Hepatocyte (in vitro differentiated cells): ENCODE data around the gene PMM1.

ENCODE experiments used
- CTCF ChIP-seq: fragments of 200-600 bp; sonication (generic); IDR thresholded peaks from 2 replicates; pipeline ENCODE4 v1.5.1; 2016; ENCODE audit warnings: antibody characterized with exemption, mild to moderate bottlenecking; ENCODE audit not compliant: poor library complexity
- EZH2phosphoT487 ChIP-seq: fragments of 200-600 bp; sonication (generic); IDR thresholded peaks from one replicate; pipeline ENCODE4 v1.6.1; 2018; ENCODE audit warnings: antibody characterized with exemption, mild to moderate bottlenecking, low read depth, moderate library complexity; ENCODE audit not compliant: unreplicated experiment, severe bottlenecking

GRCh38 chr22:41551877-41552582 is 37.6 kb downstream of the PMM1 start:
- TF ChIP-seq CTCF (no peak), EZH2phosphoT487 (no peak)
